ENCODE results near the gene ZNF302.

DNA sequence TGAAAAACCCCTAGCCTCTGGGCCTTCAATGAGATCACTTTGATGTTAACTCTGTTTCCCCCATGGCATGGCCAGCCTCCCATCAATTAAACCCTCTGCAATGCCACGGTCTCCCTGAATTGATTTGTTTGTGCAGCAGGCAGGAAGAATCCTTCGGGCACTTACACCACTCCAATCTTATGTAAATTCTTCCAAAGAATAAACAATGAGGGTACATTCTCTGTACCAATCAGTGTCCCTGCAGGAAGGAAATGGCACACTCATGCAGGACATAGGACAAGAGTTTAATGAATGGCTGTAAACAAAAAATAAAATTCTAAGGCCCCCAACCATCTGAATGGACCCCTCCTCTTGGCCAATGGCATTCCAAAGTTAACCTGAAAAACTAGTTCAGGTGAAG lies 22.7 kb upstream of the ZNF302 start:
- TF ChIP-seq, protein P1, sequence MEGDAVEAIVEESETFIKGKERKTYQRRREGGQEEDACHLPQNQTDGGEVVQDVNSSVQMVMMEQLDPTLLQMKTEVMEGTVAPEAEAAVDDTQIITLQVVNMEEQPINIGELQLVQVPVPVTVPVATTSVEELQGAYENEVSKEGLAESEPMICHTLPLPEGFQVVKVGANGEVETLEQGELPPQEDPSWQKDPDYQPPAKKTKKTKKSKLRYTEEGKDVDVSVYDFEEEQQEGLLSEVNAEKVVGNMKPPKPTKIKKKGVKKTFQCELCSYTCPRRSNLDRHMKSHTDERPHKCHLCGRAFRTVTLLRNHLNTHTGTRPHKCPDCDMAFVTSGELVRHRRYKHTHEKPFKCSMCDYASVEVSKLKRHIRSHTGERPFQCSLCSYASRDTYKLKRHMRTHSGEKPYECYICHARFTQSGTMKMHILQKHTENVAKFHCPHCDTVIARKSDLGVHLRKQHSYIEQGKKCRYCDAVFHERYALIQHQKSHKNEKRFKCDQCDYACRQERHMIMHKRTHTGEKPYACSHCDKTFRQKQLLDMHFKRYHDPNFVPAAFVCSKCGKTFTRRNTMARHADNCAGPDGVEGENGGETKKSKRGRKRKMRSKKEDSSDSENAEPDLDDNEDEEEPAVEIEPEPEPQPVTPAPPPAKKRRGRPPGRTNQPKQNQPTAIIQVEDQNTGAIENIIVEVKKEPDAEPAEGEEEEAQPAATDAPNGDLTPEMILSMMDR (conservative IDR thresholded peaks at IDR 0.05; ENCODE audit: low read depth, low read length), result no peak
- TF ChIP-seq EZH2 (IDR thresholded peaks at IDR 0.05; ENCODE audit: borderline replicate concordance, low read depth, low read length, poor library complexity, severe bottlenecking), result no peak

All from A673 (cell line).